Mesothelial cell of epicardium (in vitro differentiated cells): Measurements from ENCODE around the gene TMEM242. TPM values are rescaled to one million over a fixed set of nuclear protein-coding genes. Genes with fewer than 3 reads are reported as not detected.
A peak's percentile ranks its signal among the peaks of the same experiment; 100 is the strongest.

Experiments used
- DNase-seq, 2 experiments: peaks; one replicate each; pipeline ENCODE4 v3.0.0; 2021; ENCODE audit warnings: low spot score in 2 of 2; ENCODE audit not compliant: unreplicated experiment in 2 of 2
- H3K27ac Mint-ChIP-seq: 2 replicates; pipeline ENCODE4 v1.8.0; 2021; ENCODE audit warnings: mixed read lengths
- H3K27me3 Mint-ChIP-seq: 2 replicates; pipeline ENCODE4 v1.8.0; 2021; ENCODE audit warnings: low read depth, mixed read lengths
- H3K36me3 Mint-ChIP-seq: 2 replicates; pipeline ENCODE4 v1.8.0; 2021; ENCODE audit warnings: mixed read lengths
- H3K4me1 Mint-ChIP-seq: 2 replicates; pipeline ENCODE4 v1.8.0; 2021; ENCODE audit warnings: mixed read lengths
- H3K4me3 Mint-ChIP-seq: 2 replicates; pipeline ENCODE4 v1.8.0; 2021; ENCODE audit warnings: mild to moderate bottlenecking, moderate library complexity, mixed read lengths
- H3K9me3 Mint-ChIP-seq: 2 replicates; pipeline ENCODE4 v1.8.0; 2021; ENCODE audit warnings: mixed read lengths
- total RNA-seq: library from RNA; stranded (reverse); gene quantifications from 3 replicates; pipeline ENCODE4 v1.2.1, GENCODE V29; 2021
- TF ChIP-seq, protein P1 (sequence below): fragments of 200-600 bp; sonication (generic); IDR thresholded peaks from one replicate; pipeline ENCODE4 v1.5.0; 2021; ENCODE audit warnings: antibody characterized with exemption; ENCODE audit not compliant: unreplicated experiment

Gene TMEM242
- total RNA-seq, 1 donor from 2014 or later = 13.3 TPM

GRCh38 chr6:157281570-157281969 is 41.7 kb downstream of the TMEM242 start:
- Mint-ChIP-seq H3K27ac (no peak overlapping the region), H3K4me1 (no peaks in the 10 kb centered on the region), H3K27me3 (peaks cover 2% of the 10 kb centered on the region), H3K9me3 (no peaks in the 10 kb centered on the region), H3K4me3 (no peak overlapping the region), H3K36me3 (no peaks in the 10 kb centered on the region)
- peak in 1 of 2 experiments; percentile 26 for DNase-seq
- TF ChIP-seq, protein P1, sequence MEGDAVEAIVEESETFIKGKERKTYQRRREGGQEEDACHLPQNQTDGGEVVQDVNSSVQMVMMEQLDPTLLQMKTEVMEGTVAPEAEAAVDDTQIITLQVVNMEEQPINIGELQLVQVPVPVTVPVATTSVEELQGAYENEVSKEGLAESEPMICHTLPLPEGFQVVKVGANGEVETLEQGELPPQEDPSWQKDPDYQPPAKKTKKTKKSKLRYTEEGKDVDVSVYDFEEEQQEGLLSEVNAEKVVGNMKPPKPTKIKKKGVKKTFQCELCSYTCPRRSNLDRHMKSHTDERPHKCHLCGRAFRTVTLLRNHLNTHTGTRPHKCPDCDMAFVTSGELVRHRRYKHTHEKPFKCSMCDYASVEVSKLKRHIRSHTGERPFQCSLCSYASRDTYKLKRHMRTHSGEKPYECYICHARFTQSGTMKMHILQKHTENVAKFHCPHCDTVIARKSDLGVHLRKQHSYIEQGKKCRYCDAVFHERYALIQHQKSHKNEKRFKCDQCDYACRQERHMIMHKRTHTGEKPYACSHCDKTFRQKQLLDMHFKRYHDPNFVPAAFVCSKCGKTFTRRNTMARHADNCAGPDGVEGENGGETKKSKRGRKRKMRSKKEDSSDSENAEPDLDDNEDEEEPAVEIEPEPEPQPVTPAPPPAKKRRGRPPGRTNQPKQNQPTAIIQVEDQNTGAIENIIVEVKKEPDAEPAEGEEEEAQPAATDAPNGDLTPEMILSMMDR = no peak

GRCh38 chr6:157280947-157281346 is 42.4 kb downstream of the TMEM242 start:
- Mint-ChIP-seq H3K27me3 (peaks cover 2% of the 10 kb centered on the region), H3K27ac (no peak overlapping the region), H3K9me3 (no peaks in the 10 kb centered on the region), H3K4me1 (no peaks in the 10 kb centered on the region), H3K4me3 (no peak overlapping the region), H3K36me3 (no peaks in the 10 kb centered on the region)
- DNase-seq = no peak
- TF ChIP-seq, protein P1 = no peak

- no peak overlapping the region for H3K4me3 Mint-ChIP-seq
- H3K27ac Mint-ChIP-seq = no peak overlapping the region
- DNase-seq = no peak
- H3K36me3 Mint-ChIP-seq = no peaks in the 10 kb centered on the region
- no peaks in the 10 kb centered on the region for H3K9me3 Mint-ChIP-seq
- TF ChIP-seq, protein P1 = no peak
- H3K27me3 Mint-ChIP-seq = peaks cover 2% of the 10 kb centered on the region
- H3K4me1 Mint-ChIP-seq = no peaks in the 10 kb centered on the region
Observed at GRCh38 chr6:157280157-157280556, 43.2 kb downstream of the TMEM242 start.

GRCh38 chr6:157278171-157278570 is 45.1 kb downstream of the TMEM242 start:
- Mint-ChIP-seq H3K9me3 (no peaks in the 10 kb centered on the region), H3K4me3 (no peak overlapping the region), H3K27ac (no peak overlapping the region), H3K4me1 (peaks cover 9% of the 10 kb centered on the region), H3K36me3 (no peaks in the 10 kb centered on the region), H3K27me3 (peaks cover 2% of the 10 kb centered on the region)
- TF ChIP-seq, protein P1 = no peak
- DNase-seq = peak in 1 of 2 experiments; percentile 25

DNA sequence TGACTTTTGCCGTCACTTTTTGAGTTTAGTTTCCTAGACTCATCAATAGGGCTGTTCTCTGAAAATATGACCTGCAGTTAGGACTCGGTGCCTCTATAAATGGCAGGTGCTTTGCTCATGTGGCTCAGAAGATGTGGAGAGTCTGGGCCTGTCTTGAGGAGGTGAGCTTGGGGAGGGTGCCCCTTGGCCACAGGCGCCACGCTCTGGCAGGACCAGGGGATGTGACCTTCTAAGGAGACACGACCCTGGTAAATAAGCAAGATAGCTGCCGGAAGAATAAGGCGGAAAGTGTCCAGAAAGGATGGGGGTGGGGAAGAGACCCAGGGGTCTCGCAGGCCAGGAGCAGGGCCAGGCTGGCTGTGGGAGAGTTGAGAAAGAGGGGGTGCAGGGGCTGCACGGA is 46.6 kb downstream of the TMEM242 start:
- peaks cover 2% of the 10 kb centered on the region for H3K27me3 Mint-ChIP-seq
- TF ChIP-seq, protein P1 = no peak
- DNase-seq = peak in 1 of 2 experiments; percentile 19

DNA sequence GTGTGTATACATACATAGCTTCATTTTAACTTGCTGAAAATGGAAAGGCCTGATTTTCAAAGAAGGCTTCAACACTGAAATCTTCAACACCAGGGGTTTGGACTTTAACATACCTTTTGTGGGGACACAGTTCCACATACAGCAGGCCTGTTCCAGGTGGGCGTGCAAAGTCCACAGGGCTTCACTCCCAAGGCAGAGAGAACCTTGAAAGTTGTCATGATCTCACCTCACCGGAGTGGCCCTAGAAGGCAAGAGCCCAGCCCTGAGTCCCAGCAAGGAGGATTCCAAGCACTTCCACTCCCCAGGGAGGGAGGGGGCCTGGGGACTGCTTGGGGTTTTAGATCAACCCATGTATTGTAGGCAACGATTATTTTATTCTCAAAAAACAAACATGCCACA is 47.2 kb downstream of the TMEM242 start:
- DNase-seq = no peak
- H3K9me3 Mint-ChIP-seq = no peaks in the 10 kb centered on the region
- peaks cover 9% of the 10 kb centered on the region for H3K4me1 Mint-ChIP-seq
- H3K27ac Mint-ChIP-seq = no peak overlapping the region
- TF ChIP-seq, protein P1 = no peak
- H3K27me3 Mint-ChIP-seq = peaks cover 2% of the 10 kb centered on the region
- H3K36me3 Mint-ChIP-seq = no peaks in the 10 kb centered on the region
- H3K4me3 Mint-ChIP-seq = no peak overlapping the region

More for the DNA sequence above, 46.6 kb downstream of the TMEM242 start:
- Mint-ChIP-seq H3K4me3 (no peak overlapping the region), H3K9me3 (no peaks in the 10 kb centered on the region), H3K27ac (no peak overlapping the region), H3K36me3 (no peaks in the 10 kb centered on the region), H3K4me1 (peaks cover 9% of the 10 kb centered on the region)
